K562 (cell line): ENCODE measurements around the gene HSBP1L1. TPM values are rescaled to one million over a fixed set of nuclear protein-coding genes. Genes with fewer than 3 reads are reported as not detected.
A peak's percentile ranks its signal among the peaks of the same experiment; 100 is the strongest.

Experiments
- ATAC-seq: fragments of 200-7000 bp; cut with Tn5 transposase; 3 replicates; pipeline ENCODE4 v1.9.1; 2020; ENCODE audit warnings: moderate library complexity
- BruUV-seq: library from RNA; stranded (reverse); fragments of 400-500 nt; replicated peaks from 2 replicates; lab custom pipeline; 2021; lab: Mats Ljungman, UMichigan
- CTCF ChIA-PET: fragments of 300-600 bp; formaldehyde crosslinking; extraction: SDS; loops from one replicate; lab custom pipeline; 2021; ENCODE audit warnings: low intra/inter-chr PET ratio; lab: Yijun Ruan, JAX
- POLR2A ChIA-PET: fragments of 300-600, 350-650 bp; sonication (Branson Sonifier 250); formaldehyde crosslinking; extraction: SDS; loops from one replicate; lab custom pipeline; 2021; ENCODE audit warnings: antibody characterized with exemption, inconsistent platforms; lab: Yijun Ruan, JAX
- DNase-seq, 4 experiments: peaks; one replicate each; pipeline versions ENCODE4 v3.0.0 to v3.0.0-alpha.2; 2011 to 2018; ENCODE audit warnings: low spot score in 3 of 4, mixed read lengths in 3 of 4; ENCODE audit errors: extremely low read depth in 1 of 4
- FAIRE-seq: peaks from 2 replicates; lab custom pipeline; 2011; peaks lifted over from hg19 to GRCh38; lab: Jason Lieb, UNC
- H2AFZ ChIP-seq: 2 replicates; pipeline ENCODE4 v1.6.0; 2011; ENCODE audit warnings: low read depth, low read length, control low read depth, inconsistent platforms
- H3K27ac ChIP-seq: fragments of 200-600 bp; 3 replicates; pipeline ENCODE4 v1.8.0; 2011; ENCODE audit warnings: low read depth, mild to moderate bottlenecking, control low read depth, inconsistent platforms, low read length, moderate library complexity, mixed read lengths; ENCODE audit errors: extremely low read depth
- H3K27me3 ChIP-seq, 2 experiments: fragments of 300-600 bp in 1 of 2; 2 replicates in 1 of 2; 3 replicates in 1 of 2; pipeline versions ENCODE4 v1.6.0 to v1.8.0; 2011; ENCODE audit warnings: inconsistent platforms in 2 of 2, low read length in 2 of 2, mild to moderate bottlenecking in 1 of 2, mixed read lengths in 1 of 2, moderate library complexity in 1 of 2; ENCODE audit not compliant: control insufficient read depth in 2 of 2, insufficient read depth in 2 of 2
- H3K36me3 ChIP-seq: fragments of 300-600 bp; 3 replicates; pipeline ENCODE4 v1.8.0; 2011; ENCODE audit warnings: mild to moderate bottlenecking, low read length, inconsistent platforms; ENCODE audit not compliant: control insufficient read depth, insufficient read depth
- H3K4me1 ChIP-seq, 2 experiments: fragments of 200-600 bp in 1 of 2; replicated peaks in 1 of 2; 2 replicates in 1 of 2; 3 replicates in 1 of 2; pipeline versions ENCODE4 v1.5.1 to v1.8.0; 2011; ENCODE audit warnings: inconsistent platforms in 2 of 2, low read length in 2 of 2, mild to moderate bottlenecking in 1 of 2, mixed read lengths in 1 of 2, moderate library complexity in 1 of 2; ENCODE audit not compliant: control insufficient read depth in 2 of 2, insufficient read depth in 2 of 2
- H3K4me2 ChIP-seq: 2 replicates; pipeline ENCODE4 v1.6.1; 2011; ENCODE audit warnings: low read length, control low read depth, inconsistent platforms, mixed read lengths; ENCODE audit not compliant: insufficient read depth
- H3K4me3 ChIP-seq: fragments of 200-600 bp; sonication (generic), shearing (Covaris generic); 2 replicates; pipeline ENCODE4 v1.5.1; 2016; ENCODE audit warnings: control low read depth, inconsistent platforms
- H3K79me2 ChIP-seq: fragments of 200-600 bp; 3 replicates; pipeline ENCODE4 v1.8.0; 2011; ENCODE audit warnings: low read length, inconsistent platforms; ENCODE audit not compliant: control insufficient read depth, insufficient read depth
- H3K9ac ChIP-seq, 2 experiments: 2 replicates each; pipeline versions ENCODE4 v1.6.0 to v1.6.1; 2011; ENCODE audit warnings: low read depth in 2 of 2, low read length in 2 of 2, control low read depth in 1 of 2, inconsistent platforms in 1 of 2, mild to moderate bottlenecking in 1 of 2, mixed read lengths in 1 of 2; ENCODE audit not compliant: insufficient read depth in 1 of 2
- H3K9me1 ChIP-seq: one replicate; pipeline ENCODE4 v1.6.0; 2011; ENCODE audit warnings: inconsistent platforms, mild to moderate bottlenecking, low read length, moderate library complexity; ENCODE audit not compliant: control insufficient read depth, insufficient read depth
- H3K9me3 ChIP-seq: replicated peaks from 2 replicates; pipeline ENCODE4 v1.5.1; 2011; ENCODE audit warnings: low read depth, low read length, inconsistent platforms; ENCODE audit not compliant: control insufficient read depth, insufficient read depth
- H4K20me1 ChIP-seq: replicated peaks from 2 replicates; pipeline ENCODE4 v1.6.1; 2011; ENCODE audit warnings: low read length, inconsistent platforms, mixed read lengths; ENCODE audit not compliant: control insufficient read depth, insufficient read depth
- TEAD4 ChIP-seq, 2 experiments: sonication (generic) in 1 of 2; formaldehyde crosslinking in 1 of 2; IDR thresholded peaks; 2 replicates each; pipeline versions ENCODE4 v1.6.1 to v1.8.0; 2012 to 2022; ENCODE audit warnings: borderline replicate concordance in 1 of 2, inconsistent platforms in 1 of 2, low read length in 1 of 2, mild to moderate bottlenecking in 1 of 2, missing genetic modification reagents in 1 of 2
- ZBTB7A ChIP-seq: IDR thresholded peaks from 2 replicates; pipeline ENCODE4 v1.6.1; 2011; ENCODE audit warnings: low read depth, mild to moderate bottlenecking, low read length, moderate library complexity, borderline replicate concordance; ENCODE audit not compliant: control insufficient read depth
- ZC3H11A ChIP-seq: IDR thresholded peaks from 2 replicates; pipeline ENCODE4 v1.6.1; 2012; ENCODE audit warnings: low read depth, low read length, improper control_type of control experiment
- ZFX ChIP-seq: sonication (generic); formaldehyde crosslinking; IDR thresholded peaks from 2 replicates; pipeline ENCODE4 v1.8.0; 2022; ENCODE audit warnings: mild to moderate bottlenecking, missing genetic modification reagents, moderate library complexity
- WGBS: fragments of 100-300 bp; shearing (Covaris generic); methylation state at CpG from one replicate; pipeline ENCODE4 v1.1.6; 2016; ENCODE audit warnings: low coverage, mixed read lengths; ENCODE audit not compliant: insufficient coverage; ENCODE audit errors: missing lambda C conversion rate; 5-methylcytosine and 5-hydroxymethylcytosine counted together
- in situ Hi-C: fragments of 300-500 bp; cut with MboI; formaldehyde crosslinking; loops from 4 replicates; pipeline ENCODE4 v1.15.0; 2018; ENCODE audit warnings: inconsistent platforms, mixed read lengths
- intact Hi-C: fragments of 100-400 bp; cut with micrococcal nuclease; formaldehyde crosslinking; loops from 2 replicates; pipeline ENCODE4 v1.14.2; 2022
- polyA plus RNA-seq, 8 experiments: library from polyadenylated mRNA; depleted of rRNA in 4 of 8; stranded (reverse) in 5 of 8; unstranded in 3 of 8; fragments of >200 nt; fragmentation: Nextera tagmentation in 2 of 8; fragmentation: Illumina TruSeq in 1 of 8; extraction: Ambion mirVana in 2 of 8; extraction: Trizol in 1 of 8; gene quantifications; 2 replicates each; pipeline versions ENCODE4 v1.2.1 to v1.2.3, GENCODE V29; 2011 to 2014; ENCODE audit warnings: inconsistent platforms in 1 of 8, missing spikeins in 1 of 8
- total RNA-seq, 7 experiments: library from RNA; depleted of rRNA in 6 of 7; stranded (reverse); fragments of >200 nt in 6 of 7; fragmentation: Illumina TruSeq in 2 of 7; extraction: Trizol in 2 of 7; gene quantifications; 2 replicates each; pipeline versions ENCODE4 v1.2.1 to v1.2.3, GENCODE V29; 2011 to 2021; ENCODE audit warnings: low replicate concordance in 1 of 7
- TF ChIP-seq, protein P1 (sequence below): sonication (generic); formaldehyde crosslinking; IDR thresholded peaks from 2 replicates; pipeline ENCODE4 v1.8.0; 2022; ENCODE audit warnings: missing genetic modification reagents, mild to moderate bottlenecking, moderate library complexity, borderline replicate concordance
- TF ChIP-seq, protein P2 (sequence below), 2 experiments: fragments of 150-350 bp in 1 of 2; IDR thresholded peaks; 2 replicates each; pipeline ENCODE4 v1.6.1; 2012 to 2016; ENCODE audit warnings: low read depth in 2 of 2, low read length in 2 of 2, mild to moderate bottlenecking in 1 of 2, moderate library complexity in 1 of 2

Gene HSBP1L1
- total and polyA plus RNA-seq, 9 of the 15 experiments (the other 6 are each of a cell fraction or from before 2014, with no cell fraction given), result 0.24 to 0.36 TPM; not detected in 7

DNA sequence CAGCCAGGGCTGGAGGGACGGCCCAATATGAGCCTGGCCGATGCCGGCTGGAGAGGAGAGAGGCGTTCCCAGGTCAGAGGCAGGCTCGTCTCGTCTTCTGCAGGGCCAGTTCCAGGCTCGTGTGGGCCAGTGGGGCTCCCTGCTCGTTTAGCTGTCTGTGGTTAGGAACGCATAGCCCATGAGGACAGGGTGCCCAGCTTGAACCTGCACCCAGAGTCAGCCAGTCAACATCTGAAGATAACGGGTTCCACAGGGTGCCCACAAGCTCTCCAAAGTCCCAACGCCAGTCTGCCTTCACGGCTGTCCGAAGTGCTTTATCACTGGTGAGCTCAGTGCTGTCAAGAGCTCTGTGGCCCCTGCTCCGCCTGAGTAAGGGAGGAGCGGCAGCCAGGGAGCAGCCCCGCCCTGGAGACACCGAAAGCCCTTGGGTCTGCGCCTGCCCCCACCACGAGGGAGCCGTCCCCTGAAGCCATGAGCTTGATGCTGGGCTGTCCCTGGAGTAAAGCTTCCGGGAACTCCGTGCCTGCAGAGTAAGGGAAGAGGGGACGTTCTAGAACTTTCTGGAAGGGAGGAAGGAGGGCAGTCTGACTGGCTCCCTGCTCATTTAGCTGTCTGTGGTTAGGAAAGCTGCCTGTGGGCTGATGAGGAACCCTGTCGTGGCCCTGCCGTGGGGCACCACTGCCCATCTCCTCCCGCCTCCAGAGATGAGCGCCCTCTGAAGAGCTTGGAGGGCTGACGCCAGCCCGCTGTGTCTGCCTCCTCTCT lies 2.7 kb upstream of the HSBP1L1 start (continued):
- TF ChIP-seq, protein P1, sequence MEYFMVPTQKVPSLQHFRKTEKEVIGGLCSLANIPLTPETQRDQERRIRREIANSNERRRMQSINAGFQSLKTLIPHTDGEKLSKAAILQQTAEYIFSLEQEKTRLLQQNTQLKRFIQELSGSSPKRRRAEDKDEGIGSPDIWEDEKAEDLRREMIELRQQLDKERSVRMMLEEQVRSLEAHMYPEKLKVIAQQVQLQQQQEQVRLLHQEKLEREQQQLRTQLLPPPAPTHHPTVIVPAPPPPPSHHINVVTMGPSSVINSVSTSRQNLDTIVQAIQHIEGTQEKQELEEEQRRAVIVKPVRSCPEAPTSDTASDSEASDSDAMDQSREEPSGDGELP (CRISPR knock-in tag), result 0 out of 2 replicates have a peak, but pooled peaks have one; percentile 14

DNA sequence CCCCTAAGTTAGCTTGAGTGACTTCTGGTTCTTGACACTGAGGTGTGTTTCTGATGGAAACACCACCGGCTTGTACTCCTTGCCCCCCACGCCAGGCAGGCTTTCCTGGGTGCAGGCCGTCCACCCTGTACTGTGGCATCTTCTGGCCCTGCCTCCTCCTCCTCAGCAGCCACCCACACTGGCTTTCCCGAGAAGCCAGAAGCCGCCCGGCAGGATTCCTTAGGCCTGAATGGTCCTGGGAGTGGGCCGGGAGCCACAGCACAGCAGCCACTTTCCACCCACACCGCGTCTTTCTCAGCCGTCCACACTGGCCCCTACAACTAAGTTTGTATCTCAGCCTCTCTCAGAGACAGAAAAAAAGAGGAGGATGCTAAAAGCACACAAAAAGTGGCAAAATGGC lies 2.1 kb upstream of the HSBP1L1 start:
- in situ Hi-C loops, result no loop called here
- Histone ChIP-seq H3K27me3 (no peaks in the 10 kb centered on the region), H3K9me1 (no peaks in the 10 kb centered on the region), H3K9me3 (no peaks in the 10 kb centered on the region), H2AFZ (peak overlapping the region; percentile 72; the same call in 1 of the 2 replicates), H3K9ac (no peak overlapping the region; a peak in 1 of 4 replicates), H3K4me2 (no peak overlapping the region), H3K36me3 (no peaks in the 10 kb centered on the region), H3K4me1 (peaks cover 15 to 29% of the 10 kb centered on the region in 2 experiments; a peak in 4 of 5 replicates), H3K79me2 (no peaks in the 10 kb centered on the region), H3K4me3 (no peak overlapping the region), H3K27ac (no peak overlapping the region), H4K20me1 (no peaks in the 10 kb centered on the region)
- TF ChIP-seq ZFX, result no peak
- no peak for TF ChIP-seq ZC3H11A
- TF ChIP-seq, protein P2, sequence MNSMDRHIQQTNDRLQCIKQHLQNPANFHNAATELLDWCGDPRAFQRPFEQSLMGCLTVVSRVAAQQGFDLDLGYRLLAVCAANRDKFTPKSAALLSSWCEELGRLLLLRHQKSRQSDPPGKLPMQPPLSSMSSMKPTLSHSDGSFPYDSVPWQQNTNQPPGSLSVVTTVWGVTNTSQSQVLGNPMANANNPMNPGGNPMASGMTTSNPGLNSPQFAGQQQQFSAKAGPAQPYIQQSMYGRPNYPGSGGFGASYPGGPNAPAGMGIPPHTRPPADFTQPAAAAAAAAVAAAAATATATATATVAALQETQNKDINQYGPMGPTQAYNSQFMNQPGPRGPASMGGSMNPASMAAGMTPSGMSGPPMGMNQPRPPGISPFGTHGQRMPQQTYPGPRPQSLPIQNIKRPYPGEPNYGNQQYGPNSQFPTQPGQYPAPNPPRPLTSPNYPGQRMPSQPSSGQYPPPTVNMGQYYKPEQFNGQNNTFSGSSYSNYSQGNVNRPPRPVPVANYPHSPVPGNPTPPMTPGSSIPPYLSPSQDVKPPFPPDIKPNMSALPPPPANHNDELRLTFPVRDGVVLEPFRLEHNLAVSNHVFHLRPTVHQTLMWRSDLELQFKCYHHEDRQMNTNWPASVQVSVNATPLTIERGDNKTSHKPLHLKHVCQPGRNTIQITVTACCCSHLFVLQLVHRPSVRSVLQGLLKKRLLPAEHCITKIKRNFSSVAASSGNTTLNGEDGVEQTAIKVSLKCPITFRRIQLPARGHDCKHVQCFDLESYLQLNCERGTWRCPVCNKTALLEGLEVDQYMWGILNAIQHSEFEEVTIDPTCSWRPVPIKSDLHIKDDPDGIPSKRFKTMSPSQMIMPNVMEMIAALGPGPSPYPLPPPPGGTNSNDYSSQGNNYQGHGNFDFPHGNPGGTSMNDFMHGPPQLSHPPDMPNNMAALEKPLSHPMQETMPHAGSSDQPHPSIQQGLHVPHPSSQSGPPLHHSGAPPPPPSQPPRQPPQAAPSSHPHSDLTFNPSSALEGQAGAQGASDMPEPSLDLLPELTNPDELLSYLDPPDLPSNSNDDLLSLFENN (IDR thresholded peaks at IDR 0.05; ENCODE audit: low read depth in 2 of 2, low read length in 2 of 2), result no peak
- TF ChIP-seq TEAD4 (IDR thresholded peaks at IDR 0.05; ENCODE audit: low read length), result no peak
- TF ChIP-seq TEAD4 (CRISPR knock-in tag; IDR thresholded peaks at IDR 0.05; ENCODE audit: borderline replicate concordance), result no peak
- TF ChIP-seq ZBTB7A, result no peak
- no peak for ATAC-seq
- CTCF ChIA-PET, result no interaction called here
- DNase-seq, result no peak
- WGBS, result 83% methylated on average over 2 of the region's 10 CpGs
- BruUV-seq, result no TSS peak
- intact Hi-C loops, result no loop called here
- POLR2A ChIA-PET, result interaction anchor here (0.5 to 1.2 kb wide), 4 partner anchors 37 to 1288 kb away, joined by 3 to 4 read pairs (median 4); no protein-coding TSS in a partner anchor
- FAIRE-seq, result no peak
